Karpas-422 (cell line): Measurements from ENCODE around the gene TMEM255A. TPM values are rescaled to one million over a fixed set of nuclear protein-coding genes. Genes with fewer than 3 reads are reported as not detected.

ENCODE experiments used
- DNase-seq: peaks from one replicate; pipeline ENCODE4 v3.0.0-alpha.2; 2015
- H2AFZ ChIP-seq: fragments of 200-600 bp; sonication (generic); 2 replicates; pipeline ENCODE4 v1.6.1; 2014; ENCODE audit warnings: antibody characterized with exemption, low read length, mixed read lengths
- H3K27ac ChIP-seq: fragments of 200-600 bp; sonication (generic); 2 replicates; pipeline ENCODE4 v1.5.1; 2014; ENCODE audit warnings: mild to moderate bottlenecking, low read length, moderate library complexity
- H3K27me3 ChIP-seq: fragments of 200-600 bp; sonication (generic); 2 replicates; pipeline ENCODE4 v1.6.1; 2014; ENCODE audit warnings: low read length, mixed read lengths
- H3K36me3 ChIP-seq: fragments of 200-600 bp; sonication (generic); 2 replicates; pipeline ENCODE4 v1.6.1; 2014; ENCODE audit warnings: low read length, mixed read lengths; ENCODE audit not compliant: insufficient read depth
- H3K4me1 ChIP-seq: fragments of 200-600 bp; sonication (generic); 2 replicates; pipeline ENCODE4 v1.6.1; 2014; ENCODE audit warnings: mild to moderate bottlenecking, low read length, mixed read lengths
- H3K4me2 ChIP-seq: fragments of 200-600 bp; sonication (generic); 2 replicates; pipeline ENCODE4 v1.6.1; 2014; ENCODE audit warnings: low read length, low read depth, mild to moderate bottlenecking; ENCODE audit not compliant: poor library complexity, severe bottlenecking
- H3K4me3 ChIP-seq: fragments of 200-600 bp; sonication (generic); 2 replicates; pipeline ENCODE4 v1.5.1; 2014; ENCODE audit warnings: mild to moderate bottlenecking, antibody characterized with exemption, low read length, mixed read lengths
- H3K79me2 ChIP-seq: fragments of 200-600 bp; sonication (generic); 2 replicates; pipeline ENCODE4 v1.6.1; 2014; ENCODE audit warnings: mild to moderate bottlenecking, low read length, mixed read lengths
- H3K9ac ChIP-seq: fragments of 200-600 bp; sonication (generic); 2 replicates; pipeline ENCODE4 v1.6.0; 2014; ENCODE audit warnings: low read length
- H3K9me2 ChIP-seq: fragments of 200-600 bp; sonication (generic), shearing (Covaris generic); replicated peaks from 2 replicates; pipeline ENCODE4 v1.6.0; 2014; ENCODE audit warnings: mild to moderate bottlenecking, low read length, moderate library complexity; ENCODE audit not compliant: insufficient read depth
- H3K9me3 ChIP-seq: fragments of 300-700, 200-600 bp; sonication (generic); 2 replicates; pipeline ENCODE4 v1.6.1; 2014; ENCODE audit warnings: low read length, mixed read lengths
- H4K20me1 ChIP-seq: fragments of 200-600 bp; sonication (generic); 2 replicates; pipeline ENCODE4 v1.6.1; 2014; ENCODE audit warnings: mild to moderate bottlenecking, antibody characterized with exemption, low read length, low read depth; ENCODE audit not compliant: insufficient read depth
- total RNA-seq: library from RNA; depleted of rRNA; stranded (reverse); fragments of >200 nt; shearing (Covaris generic); gene quantifications from 2 replicates; pipeline ENCODE4 v1.2.3, GENCODE V29; 2014; ENCODE audit warnings: low replicate concordance

Gene TMEM255A
- total RNA-seq, 1 experiment from 2014 or later = 0.63 TPM

- Histone ChIP-seq H3K9ac (no peak overlapping the region), H3K9me2 (no peaks in the 10 kb centered on the region), H4K20me1 (no peaks in the 10 kb centered on the region), H3K4me1 (no peaks in the 10 kb centered on the region), H3K79me2 (no peaks in the 10 kb centered on the region), H3K27ac (no peak overlapping the region), H2AFZ (no peak overlapping the region), H3K4me3 (no peak overlapping the region), H3K36me3 (no peaks in the 10 kb centered on the region), H3K9me3 (peaks cover 15% of the 10 kb centered on the region; the same call in 1 of the 2 replicates), H3K27me3 (0 out of 2 replicates have a peak, but pooled peaks cover 3% of the 10 kb centered on the region), H3K4me2 (no peak overlapping the region)
- DNase-seq = no peak
Measured at GRCh38 chrX:120334603-120335002, 23.3 kb upstream of the TMEM255A start.

GRCh38 chrX:120334151-120334550 is 22.9 kb upstream of the TMEM255A start:
- Histone ChIP-seq H3K9me3 (peaks cover 14% of the 10 kb centered on the region; the same call in 1 of the 2 replicates), H4K20me1 (no peaks in the 10 kb centered on the region), H3K27me3 (0 out of 2 replicates have a peak, but pooled peaks cover 3% of the 10 kb centered on the region), H3K4me1 (no peaks in the 10 kb centered on the region), H3K36me3 (no peaks in the 10 kb centered on the region), H3K79me2 (no peaks in the 10 kb centered on the region), H3K9ac (no peak overlapping the region), H3K27ac (no peak overlapping the region), H3K4me3 (no peak overlapping the region), H2AFZ (no peak overlapping the region), H3K4me2 (no peak overlapping the region), H3K9me2 (no peaks in the 10 kb centered on the region)
- DNase-seq = no peak

GRCh38 chrX:120332394-120332793 is 21.1 kb upstream of the TMEM255A start:
- H3K4me1 ChIP-seq = no peaks in the 10 kb centered on the region

GRCh38 chrX:120331116-120331515 is 19.9 kb upstream of the TMEM255A start:
- no peak overlapping the region for H3K9ac ChIP-seq
- no peak overlapping the region for H2AFZ ChIP-seq
- H3K36me3 ChIP-seq = no peaks in the 10 kb centered on the region
- no peaks in the 10 kb centered on the region for H3K9me2 ChIP-seq
- H3K9me3 ChIP-seq = no peaks in the 10 kb centered on the region
- H4K20me1 ChIP-seq = no peaks in the 10 kb centered on the region
- no peaks in the 10 kb centered on the region for H3K79me2 ChIP-seq
- H3K27me3 ChIP-seq = no peaks in the 10 kb centered on the region
- H3K4me2 ChIP-seq = no peak overlapping the region
- no peaks in the 10 kb centered on the region for H3K4me1 ChIP-seq
- H3K27ac ChIP-seq = no peak overlapping the region
- no peak overlapping the region for H3K4me3 ChIP-seq
- DNase-seq = no peak

More at GRCh38 chrX:120332394-120332793, 21.1 kb upstream of the TMEM255A start:
- Histone ChIP-seq H3K9me2 (no peaks in the 10 kb centered on the region), H3K36me3 (no peaks in the 10 kb centered on the region), H2AFZ (no peak overlapping the region), H3K9me3 (peaks cover 6% of the 10 kb centered on the region; the same call in 1 of the 2 replicates), H3K79me2 (no peaks in the 10 kb centered on the region), H3K4me3 (no peak overlapping the region), H4K20me1 (no peaks in the 10 kb centered on the region), H3K9ac (no peak overlapping the region), H3K27ac (no peak overlapping the region), H3K4me2 (no peak overlapping the region), H3K27me3 (no peaks in the 10 kb centered on the region)
- no peak for DNase-seq

- no peaks in the 10 kb centered on the region for H3K9me2 ChIP-seq
- H3K9me3 ChIP-seq = no peaks in the 10 kb centered on the region
Measured at GRCh38 chrX:120321520-120322281, 10.4 kb upstream of the TMEM255A start.

GRCh38 chrX:120318411-120318810 is 7.2 kb upstream of the TMEM255A start:
- Histone ChIP-seq H3K79me2 (no peaks in the 10 kb centered on the region), H3K4me1 (no peaks in the 10 kb centered on the region)

More at GRCh38 chrX:120321520-120322281, 10.4 kb upstream of the TMEM255A start:
- H3K36me3 ChIP-seq = no peaks in the 10 kb centered on the region
- H3K4me3 ChIP-seq = no peak overlapping the region
- H3K4me2 ChIP-seq = no peak overlapping the region
- no peaks in the 10 kb centered on the region for H3K27me3 ChIP-seq
- DNase-seq = no peak
- H3K9ac ChIP-seq = no peak overlapping the region
- no peaks in the 10 kb centered on the region for H3K4me1 ChIP-seq
- no peaks in the 10 kb centered on the region for H3K79me2 ChIP-seq
- H4K20me1 ChIP-seq = no peaks in the 10 kb centered on the region
- no peak overlapping the region for H2AFZ ChIP-seq
- H3K27ac ChIP-seq = no peak overlapping the region

GRCh38 chrX:120316587-120317283 is 5.5 kb upstream of the TMEM255A start:
- Histone ChIP-seq H3K9me3 (no peaks in the 10 kb centered on the region), H4K20me1 (no peaks in the 10 kb centered on the region), H3K4me1 (no peaks in the 10 kb centered on the region), H3K36me3 (no peaks in the 10 kb centered on the region), H3K79me2 (no peaks in the 10 kb centered on the region), H3K4me2 (no peak overlapping the region), H3K9me2 (no peaks in the 10 kb centered on the region), H3K27ac (no peak overlapping the region), H3K9ac (no peak overlapping the region), H3K27me3 (no peaks in the 10 kb centered on the region), H2AFZ (no peak overlapping the region), H3K4me3 (no peak overlapping the region)
- DNase-seq = no peak

More at GRCh38 chrX:120318411-120318810, 7.2 kb upstream of the TMEM255A start:
- H3K36me3 ChIP-seq = no peaks in the 10 kb centered on the region
- H3K27me3 ChIP-seq = no peaks in the 10 kb centered on the region
- H3K4me3 ChIP-seq = no peak overlapping the region
- H3K4me2 ChIP-seq = no peak overlapping the region
- no peaks in the 10 kb centered on the region for H3K9me3 ChIP-seq
- DNase-seq = no peak
- H2AFZ ChIP-seq = no peak overlapping the region
- no peak overlapping the region for H3K9ac ChIP-seq
- no peaks in the 10 kb centered on the region for H3K9me2 ChIP-seq
- H4K20me1 ChIP-seq = no peaks in the 10 kb centered on the region
- no peak overlapping the region for H3K27ac ChIP-seq

GRCh38 chrX:120315776-120316175 is 4.5 kb upstream of the TMEM255A start:
- H3K27ac ChIP-seq = no peak overlapping the region
- no peak overlapping the region for H3K4me3 ChIP-seq
- H3K9ac ChIP-seq = no peak overlapping the region
- no peak for DNase-seq
- no peak overlapping the region for H2AFZ ChIP-seq
- no peaks in the 10 kb centered on the region for H3K27me3 ChIP-seq
- H4K20me1 ChIP-seq = no peaks in the 10 kb centered on the region
- H3K9me3 ChIP-seq = no peaks in the 10 kb centered on the region
- H3K79me2 ChIP-seq = no peaks in the 10 kb centered on the region
- H3K9me2 ChIP-seq = no peaks in the 10 kb centered on the region
- H3K4me1 ChIP-seq = no peaks in the 10 kb centered on the region
- H3K4me2 ChIP-seq = no peak overlapping the region
- H3K36me3 ChIP-seq = no peaks in the 10 kb centered on the region
